A204.1 (cell line): Measurements from ENCODE around the gene AQP6.

Experiments used
- FAIRE-seq: peaks from 2 replicates; lab custom pipeline; 2012; peaks lifted over from hg19 to GRCh38; lab: Jason Lieb, UNC

The AQP6 gene, protein sequence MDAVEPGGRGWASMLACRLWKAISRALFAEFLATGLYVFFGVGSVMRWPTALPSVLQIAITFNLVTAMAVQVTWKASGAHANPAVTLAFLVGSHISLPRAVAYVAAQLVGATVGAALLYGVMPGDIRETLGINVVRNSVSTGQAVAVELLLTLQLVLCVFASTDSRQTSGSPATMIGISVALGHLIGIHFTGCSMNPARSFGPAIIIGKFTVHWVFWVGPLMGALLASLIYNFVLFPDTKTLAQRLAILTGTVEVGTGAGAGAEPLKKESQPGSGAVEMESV

DNA sequence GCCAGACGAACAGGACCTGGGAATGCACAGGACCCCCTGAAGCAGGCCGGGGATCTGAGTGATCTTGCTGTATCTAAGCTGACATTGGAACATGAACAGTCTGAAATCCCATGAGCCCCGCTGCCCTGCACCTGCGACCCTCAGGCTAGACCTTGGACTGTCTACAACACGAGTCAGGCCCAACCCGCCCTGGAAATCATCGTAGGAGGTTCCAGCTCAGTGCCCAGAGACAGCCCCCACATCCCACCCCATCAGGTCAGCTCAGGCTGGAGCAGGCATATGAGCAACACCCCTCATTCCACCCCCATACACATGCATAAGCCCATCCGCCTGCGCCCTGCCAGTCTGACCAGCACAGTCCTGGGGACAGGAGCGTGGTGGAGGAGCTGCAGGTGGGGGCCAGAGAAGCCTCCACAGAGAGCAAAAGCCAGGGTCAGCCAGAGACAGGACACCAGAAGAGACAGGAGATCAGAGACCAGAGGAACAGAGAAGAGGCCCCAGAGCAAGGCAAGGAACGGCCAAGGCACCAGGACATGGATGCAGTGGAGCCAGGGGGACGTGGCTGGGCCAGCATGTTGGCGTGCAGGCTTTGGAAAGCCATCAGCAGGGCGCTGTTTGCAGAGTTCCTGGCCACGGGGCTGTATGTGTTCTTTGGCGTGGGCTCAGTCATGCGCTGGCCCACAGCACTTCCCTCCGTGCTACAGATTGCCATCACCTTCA lies at the start of gene AQP6:
TSS of gene AQP6 (plus strand) at position 307 of the 720 bp plus-strand sequence. CDS start at position 534, 227 bp downstream.
- no peak for FAIRE-seq

GRCh38 chr12:49923035-49923644 lies 49.6 kb upstream of the AQP6 start:
- FAIRE-seq = no peak

DNA sequence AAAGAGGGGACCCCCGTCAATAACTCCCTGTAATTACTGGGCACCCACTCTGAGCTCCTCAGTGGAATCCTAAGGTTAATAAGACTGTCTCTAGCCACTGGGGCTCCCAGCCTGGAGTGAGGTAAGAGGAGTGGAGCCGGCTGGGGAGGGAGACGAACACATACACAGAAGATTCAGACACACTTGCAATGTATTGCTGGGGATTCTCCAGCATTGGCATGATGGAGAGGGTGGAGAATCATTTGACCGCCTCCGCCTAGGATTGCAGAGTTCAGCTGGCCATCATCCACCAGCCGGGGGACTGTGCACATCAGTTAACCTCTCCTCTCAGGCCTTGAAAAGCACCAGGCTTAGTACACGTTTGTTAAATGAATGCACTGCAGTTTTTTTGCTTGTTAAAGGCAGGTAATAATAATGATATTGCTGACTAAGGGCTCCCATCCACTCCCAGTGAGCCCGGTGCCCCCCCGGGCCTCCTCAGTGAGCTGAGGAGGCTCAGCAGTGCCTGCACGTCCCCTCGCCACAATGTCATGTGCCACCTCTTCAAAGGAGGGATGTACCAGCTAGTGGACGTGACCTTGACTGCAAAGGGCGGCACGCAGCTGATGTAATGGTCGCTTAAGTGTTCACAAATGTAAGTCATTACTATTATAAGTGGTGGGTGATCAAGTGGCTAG lies 48.7 kb upstream of the AQP6 start:
- no peak for FAIRE-seq

GRCh38 chr12:49924628-49925246 lies 48.0 kb upstream of the AQP6 start:
- no peak for FAIRE-seq

GRCh38 chr12:49925433-49926204 lies 47.1 kb upstream of the AQP6 start:
- FAIRE-seq = no peak

- FAIRE-seq = no peak
Observed at GRCh38 chr12:49928471-49928870, 44.3 kb upstream of the AQP6 start.

DNA sequence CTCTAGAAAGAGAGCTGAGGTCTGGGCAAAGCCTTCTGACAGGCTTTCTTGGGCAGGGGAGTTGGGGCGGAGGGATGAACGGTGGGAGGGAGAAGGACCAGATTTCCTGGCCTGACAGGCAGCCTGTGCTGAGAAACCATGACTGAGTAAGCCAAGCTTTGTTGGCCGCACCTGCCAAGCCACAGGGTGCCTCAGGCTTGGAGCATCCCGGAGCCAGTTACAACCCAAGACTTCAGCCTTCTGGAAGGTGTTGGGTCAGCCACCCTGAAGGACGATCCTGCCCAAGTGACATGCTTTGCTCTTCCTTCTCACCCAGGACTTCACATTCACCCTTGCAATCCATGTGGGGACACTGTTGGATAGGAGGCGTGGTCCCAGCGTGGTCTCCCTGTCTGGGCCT lies 43.2 kb upstream of the AQP6 start:
- FAIRE-seq = no peak

- FAIRE-seq = no peak
Observed at GRCh38 chr12:49930515-49931288, 42.0 kb upstream of the AQP6 start.

DNA sequence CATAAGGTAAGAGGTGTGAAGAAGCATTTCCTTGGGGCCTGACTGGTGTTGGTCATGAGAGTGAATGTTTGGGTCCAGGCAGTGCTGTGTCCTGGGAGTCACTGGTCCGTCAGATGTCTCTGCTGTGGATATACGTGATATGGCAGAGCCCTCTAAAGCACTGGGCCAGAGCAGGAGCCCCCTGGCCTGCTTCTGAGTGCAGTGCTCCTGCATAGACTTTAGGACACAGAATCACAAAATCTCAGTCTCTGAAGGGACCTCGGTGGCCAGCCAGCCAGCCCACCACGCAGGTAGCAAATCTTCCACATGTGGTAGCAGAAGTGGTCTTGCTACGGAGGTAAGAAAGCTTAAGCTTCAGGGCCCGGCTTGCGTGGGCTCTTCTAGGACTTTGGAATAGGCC lies 40.7 kb upstream of the AQP6 start:
- no peak for FAIRE-seq

GRCh38 chr12:49932533-49933130 lies 40.1 kb upstream of the AQP6 start:
- no peak for FAIRE-seq

GRCh38 chr12:49933796-49934195 lies 39.0 kb upstream of the AQP6 start:
- FAIRE-seq = no peak

GRCh38 chr12:49934505-49934904 lies 38.2 kb upstream of the AQP6 start:
- FAIRE-seq = no peak

DNA sequence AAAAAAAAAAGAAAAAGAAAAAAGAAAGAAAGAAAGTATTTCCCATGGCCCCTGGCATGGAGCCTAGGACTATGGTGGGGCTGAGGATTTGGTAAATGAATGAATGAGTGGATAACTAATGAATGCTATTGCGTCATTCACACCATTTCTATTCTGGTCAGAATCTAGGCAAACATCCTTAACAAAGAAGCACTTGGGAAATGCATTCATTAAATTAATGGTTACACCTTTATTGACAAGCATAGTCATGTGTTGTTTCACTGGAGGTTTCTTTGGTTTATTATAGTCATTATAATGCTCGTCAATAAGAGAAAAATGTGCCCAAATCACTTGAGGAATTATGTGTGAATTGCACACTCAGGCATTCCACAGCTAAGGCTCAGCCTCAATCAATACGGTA lies 35.8 kb upstream of the AQP6 start:
- no peak for FAIRE-seq

GRCh38 chr12:49937639-49938300 lies 35.0 kb upstream of the AQP6 start:
- no peak for FAIRE-seq

GRCh38 chr12:49939307-49939706 lies 33.4 kb upstream of the AQP6 start:
- FAIRE-seq = no peak

DNA sequence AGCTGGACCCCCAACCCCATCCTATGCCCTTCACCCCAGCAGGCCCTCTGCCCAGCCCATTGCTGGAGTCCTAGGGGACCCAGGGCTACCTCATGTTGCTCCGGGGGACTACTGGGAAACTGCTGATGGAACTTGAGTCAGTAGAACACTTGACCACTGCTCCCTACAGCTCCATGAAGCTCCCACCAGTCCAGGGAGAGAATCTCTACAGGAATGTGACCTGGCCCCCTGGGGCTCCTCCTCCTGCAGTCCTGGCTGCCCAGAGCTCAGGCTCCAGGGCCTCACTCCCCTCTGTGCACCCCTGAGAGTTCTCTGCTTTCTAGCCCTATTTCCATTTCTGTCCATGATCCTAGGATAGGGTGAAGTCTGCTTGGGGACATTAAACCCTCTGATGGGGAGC lies 33.0 kb upstream of the AQP6 start:
- no peak for FAIRE-seq

DNA sequence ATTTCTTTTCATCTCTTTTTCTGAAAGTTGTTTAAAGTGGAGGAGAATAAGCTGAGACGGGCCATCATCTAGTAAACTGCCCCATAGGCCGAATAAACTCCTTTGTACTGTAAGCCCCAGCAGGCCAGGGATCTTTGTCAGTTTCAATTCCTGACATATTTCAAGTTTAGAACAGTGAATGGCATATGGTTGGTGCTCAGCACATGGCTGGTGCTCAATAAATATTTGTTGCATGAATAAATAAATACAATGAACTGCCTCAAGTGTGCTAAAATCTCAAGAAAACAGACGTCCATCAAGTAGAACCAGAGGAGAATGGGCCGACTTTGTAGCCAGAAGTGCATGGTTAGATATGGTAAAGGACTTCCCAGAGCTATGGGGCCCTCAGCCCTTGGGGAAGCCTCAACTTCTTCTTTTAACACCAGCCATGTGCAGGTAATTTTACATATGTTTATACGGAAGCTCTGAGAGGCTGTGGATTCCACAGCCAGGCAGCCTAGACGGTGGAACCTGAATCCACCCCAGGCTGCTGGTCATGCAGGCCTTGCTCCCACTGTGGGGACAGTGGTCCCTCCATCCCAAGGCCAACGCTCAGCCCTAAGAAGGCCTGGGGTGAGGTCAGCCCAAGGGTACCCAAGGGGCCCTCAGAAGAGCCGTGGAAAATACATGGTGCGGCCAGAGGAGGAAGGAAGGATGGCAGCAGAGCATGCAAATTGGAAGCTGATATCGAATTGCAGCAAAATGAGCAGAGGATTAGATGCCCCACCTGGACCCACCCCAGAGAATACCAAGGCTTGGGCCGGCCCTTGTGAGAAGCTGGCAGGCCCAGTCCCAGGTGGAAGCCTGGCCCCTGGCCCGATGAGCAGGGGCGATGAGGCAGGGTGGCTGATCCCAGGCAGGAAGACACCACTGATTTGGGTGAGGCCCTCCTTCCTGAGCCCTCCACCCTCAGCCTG lies 30.9 kb upstream of the AQP6 start:
- no peak for FAIRE-seq

DNA sequence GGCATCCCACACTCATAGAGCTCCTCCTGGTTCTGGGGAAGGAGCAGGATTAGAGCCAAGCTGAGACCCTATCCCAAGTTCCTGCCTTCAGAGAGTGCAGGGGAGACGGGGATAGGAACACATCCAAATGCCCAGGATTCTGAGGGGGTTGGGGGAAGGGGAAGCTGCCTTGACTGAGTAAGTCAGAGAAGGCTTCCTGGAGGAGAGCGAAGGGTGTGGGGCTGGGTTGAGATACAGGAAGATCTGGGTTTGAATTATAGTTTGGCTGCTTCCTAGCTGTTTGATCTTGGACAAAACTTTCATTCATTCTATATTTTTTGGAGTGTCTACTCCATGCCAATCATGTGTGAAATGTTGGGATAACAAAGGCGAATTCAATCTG lies 30.2 kb upstream of the AQP6 start:
- no peak for FAIRE-seq
